HG03196 (cell line): ENCODE data around the gene MSL2.
"Not testable (repeated sequence)": the region's sequence is repeated elsewhere in the genome, so short reads cannot be mapped to it uniquely, and the experiment has no call there.

Experiments
- ATAC-seq: cut with Tn5 transposase; IDR thresholded peaks from one replicate; pipeline ENCODE4 v1.9.1; 2021; ENCODE audit not compliant: unreplicated experiment

The MSL2 gene

DNA sequence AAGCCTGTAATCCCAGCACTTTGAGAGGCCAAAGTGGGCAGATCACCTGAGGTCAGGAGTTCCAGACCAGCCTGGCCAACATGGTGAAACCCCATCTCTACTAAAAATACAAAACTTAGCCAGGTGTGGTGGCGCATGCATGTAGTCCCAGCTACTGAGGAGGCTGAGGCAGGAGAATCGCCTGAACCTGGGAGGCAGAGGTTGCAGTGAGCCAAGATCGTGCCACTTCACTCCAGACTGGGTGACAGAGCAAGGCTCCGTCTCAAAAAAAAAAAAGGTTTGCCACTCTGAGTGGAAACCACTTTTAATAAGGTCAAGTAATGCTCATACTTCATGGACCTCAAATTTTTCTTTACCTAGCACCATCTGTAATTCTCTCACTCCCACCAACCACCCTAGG, 51.7 kb downstream of the MSL2 start:
- not testable (repeated sequence) for ATAC-seq

DNA sequence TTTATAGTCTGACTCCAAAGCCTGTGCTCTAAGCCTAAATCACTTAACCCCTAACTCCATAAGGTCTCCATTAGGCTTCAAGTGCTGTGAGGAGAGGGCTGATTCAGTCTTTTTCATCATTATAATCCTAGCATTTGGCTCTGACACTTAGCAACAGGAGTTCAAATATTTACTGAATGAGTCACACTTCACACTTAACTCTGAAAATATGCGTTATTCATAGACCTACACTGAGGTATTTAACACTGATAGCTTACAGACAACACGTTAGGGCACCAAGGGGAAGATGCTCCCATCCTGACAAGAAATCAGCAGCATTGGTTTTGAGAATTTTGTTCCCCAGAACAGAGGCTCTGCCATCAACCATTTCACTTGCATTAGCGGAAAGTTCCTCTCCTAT, 53.5 kb downstream of the MSL2 start:
- no peak for ATAC-seq

DNA sequence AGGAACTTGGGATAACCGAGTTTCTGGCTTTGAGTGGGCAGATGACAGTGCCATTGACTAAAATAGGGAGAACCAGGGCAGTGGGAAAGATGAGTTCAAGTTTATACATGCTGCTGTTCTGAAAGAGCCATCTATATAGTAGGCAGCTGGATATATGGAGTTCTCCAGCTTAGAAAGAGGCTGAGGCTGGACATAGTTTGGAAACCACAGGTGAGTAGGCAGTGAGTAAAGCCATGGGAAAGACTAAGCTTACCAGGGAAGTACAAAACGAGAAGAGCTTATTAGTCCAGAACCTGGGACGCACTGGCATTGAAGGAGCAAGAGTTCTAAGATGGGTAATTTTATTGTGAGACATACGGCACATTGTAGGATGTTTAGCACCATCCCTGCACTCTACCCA, 54.2 kb downstream of the MSL2 start:
- no peak for ATAC-seq

DNA sequence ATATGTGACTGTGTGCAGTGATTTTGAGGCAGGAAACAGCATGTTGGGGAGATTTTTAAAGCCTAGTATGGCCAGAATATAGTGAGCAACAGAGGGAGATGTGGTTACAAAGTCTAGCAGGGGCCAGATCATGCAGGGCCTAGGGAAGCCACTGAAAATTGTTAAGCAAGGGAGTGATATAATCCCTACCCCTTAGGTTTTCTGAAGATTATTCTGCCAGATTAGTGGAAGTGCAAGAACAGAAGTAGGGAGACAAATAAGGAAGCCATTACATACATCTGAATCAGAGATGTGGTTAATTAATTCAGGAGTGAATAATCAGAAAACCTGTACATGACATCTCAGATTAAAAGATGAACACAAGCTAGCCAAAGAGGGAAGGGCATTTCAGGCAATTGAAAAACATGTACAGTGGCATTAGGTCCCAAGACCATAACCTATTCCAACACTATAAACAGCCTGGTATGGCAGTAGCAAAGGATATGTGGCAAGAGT, 54.8 kb downstream of the MSL2 start:
- ATAC-seq, result no peak

DNA sequence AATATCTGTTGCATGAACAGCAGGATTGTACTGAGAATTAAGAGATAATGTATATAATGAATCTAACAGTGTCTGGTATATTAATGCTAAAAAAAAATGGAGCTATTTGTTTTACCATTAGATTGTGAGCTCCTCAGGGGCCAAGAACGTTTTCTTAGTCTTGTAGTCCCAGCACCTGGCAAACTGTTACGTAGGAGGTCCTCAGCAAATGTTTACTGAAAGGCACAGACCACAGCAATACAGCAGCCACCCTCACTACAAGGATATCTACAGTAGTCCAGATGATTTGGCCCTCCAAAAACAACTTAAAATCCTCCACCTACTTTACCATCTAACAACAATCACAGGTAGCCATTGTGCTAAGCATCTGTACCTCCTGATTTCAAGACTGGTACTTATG, 59.7 kb downstream of the MSL2 start:
- ATAC-seq, result no peak

DNA sequence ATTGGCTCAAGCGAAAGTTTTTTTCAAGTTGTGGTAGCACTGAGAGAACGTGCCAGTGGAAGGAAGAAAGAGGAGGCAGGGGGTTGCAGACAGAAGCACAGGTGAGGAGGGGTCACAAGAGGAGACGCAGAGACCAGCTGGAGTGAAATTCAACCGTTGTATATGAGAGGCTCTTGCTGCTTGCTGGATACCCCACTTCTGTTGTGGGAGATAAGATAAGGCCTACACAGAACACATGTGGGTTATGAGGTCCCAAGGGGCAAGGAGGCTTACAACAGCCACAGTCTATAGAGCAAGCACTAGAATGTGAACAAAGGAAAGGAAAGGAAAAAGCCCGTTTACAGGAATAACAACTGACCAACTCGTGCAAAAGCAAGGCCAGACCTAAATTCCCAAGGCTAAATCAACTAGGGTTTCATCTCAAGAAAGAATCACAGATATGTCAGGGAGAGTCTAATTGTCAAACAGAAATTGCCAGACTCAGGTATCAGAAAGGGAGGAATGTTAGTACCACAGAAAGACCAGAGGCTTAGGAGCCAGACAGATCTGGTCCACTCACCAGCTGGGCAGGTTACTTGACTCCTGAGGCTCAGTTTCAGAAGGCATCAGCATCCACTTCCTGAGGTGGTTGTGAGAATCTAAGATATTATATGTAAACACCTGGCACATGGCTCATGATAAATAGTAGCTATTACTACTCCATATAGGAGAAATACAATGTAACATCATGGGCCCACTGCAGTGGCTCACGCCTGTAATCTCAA, 60.9 kb downstream of the MSL2 start:
- ATAC-seq, result no peak

DNA sequence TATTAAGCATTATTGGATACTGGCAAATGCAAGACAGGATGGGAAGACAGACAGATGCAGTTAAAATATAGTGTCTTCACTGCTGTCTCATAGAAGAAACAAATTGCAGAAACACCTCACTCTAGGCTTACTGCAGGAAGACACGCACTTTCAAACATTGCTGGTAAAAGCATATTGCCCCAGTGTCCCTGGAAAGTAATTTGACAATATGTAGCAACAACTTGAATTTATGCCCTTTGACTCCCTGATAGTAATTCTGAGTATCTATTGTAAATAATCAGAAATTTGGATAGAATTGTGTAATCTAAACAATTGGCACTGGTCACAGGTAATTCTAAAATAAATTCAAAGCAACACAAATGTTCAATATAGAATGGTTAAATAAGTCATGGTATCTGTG, 62.0 kb downstream of the MSL2 start:
- no peak for ATAC-seq

DNA sequence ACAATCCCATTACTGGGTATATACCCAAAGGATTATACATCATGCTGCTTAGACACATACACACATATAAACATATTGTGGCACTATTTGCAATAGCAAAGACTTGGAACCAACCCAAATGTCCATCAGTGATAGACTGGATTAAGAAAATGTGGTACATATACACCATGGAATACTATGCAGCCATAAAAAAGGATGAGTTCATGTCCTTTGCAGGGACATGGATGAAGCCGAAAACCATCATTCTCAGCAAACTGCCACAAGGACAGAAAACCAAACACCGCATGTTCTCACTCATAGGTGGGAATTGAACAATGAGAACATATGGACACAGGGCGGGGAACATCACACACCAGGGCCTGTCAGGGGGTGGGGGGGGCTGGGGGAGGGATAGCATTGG, 64.5 kb downstream of the MSL2 start:
- ATAC-seq, result not testable (repeated sequence)

DNA sequence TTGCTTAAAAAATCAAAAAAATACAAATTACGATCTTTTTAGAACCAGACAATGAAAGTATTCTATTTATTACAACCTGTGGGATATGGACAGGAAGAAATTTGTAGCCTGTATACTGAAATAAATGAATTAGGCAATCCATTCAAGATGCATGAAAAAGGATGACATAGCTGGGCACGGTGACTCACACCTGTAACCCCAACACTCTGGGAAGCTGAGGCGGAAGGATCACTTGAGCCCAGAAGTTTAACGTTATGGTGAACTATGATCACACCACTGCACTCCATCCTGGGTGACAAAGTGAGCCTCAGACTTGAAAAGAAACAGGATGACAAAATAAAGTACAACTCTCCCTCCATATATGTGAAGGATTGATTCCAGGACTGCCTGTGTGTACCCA, 74.1 kb downstream of the MSL2 start:
- ATAC-seq, result no peak

DNA sequence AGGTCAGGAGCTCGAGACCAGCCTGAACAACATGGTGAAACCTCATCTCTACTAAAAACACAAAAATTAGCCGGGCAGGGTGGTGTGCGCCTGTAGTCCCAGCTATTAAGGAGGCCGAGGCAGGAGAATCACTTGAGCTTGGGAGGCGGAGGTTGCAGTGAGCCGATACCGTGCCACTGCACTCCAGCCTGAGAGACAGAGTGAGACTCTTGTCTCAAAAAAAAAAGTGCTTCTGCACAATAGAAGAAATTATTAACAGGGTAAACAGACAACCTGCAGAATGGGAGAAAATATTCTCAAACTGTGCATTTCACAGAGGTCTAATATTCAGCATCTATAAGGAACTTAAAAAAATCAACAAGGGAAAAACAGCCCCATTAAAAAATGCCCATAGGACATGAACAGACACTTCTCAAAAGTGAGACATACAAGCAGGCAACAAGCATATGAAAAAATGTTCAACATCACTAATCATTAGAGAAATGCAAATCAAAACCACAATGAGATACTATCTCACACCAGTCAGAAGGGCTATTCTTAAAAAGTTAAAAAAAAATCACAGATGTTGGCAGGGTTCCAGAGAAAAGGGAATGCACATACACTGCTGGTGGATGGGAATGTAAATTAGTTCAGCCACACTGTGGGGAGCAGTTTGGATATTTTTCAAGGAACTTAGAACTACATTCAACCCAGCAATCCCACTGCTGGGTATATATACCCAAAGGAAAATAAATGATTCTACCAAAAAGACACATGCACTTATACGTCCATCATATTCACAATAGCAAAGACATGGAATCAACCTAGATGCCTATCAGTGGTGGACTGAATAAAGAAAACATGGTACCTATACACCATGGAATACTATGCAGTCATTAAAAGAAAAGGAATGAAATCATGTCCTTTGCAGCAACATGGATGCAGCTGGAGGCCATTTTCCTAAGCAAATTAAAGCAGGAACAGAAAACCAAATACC, 75.5 kb downstream of the MSL2 start:
- ATAC-seq, result peak; percentile 77

DNA sequence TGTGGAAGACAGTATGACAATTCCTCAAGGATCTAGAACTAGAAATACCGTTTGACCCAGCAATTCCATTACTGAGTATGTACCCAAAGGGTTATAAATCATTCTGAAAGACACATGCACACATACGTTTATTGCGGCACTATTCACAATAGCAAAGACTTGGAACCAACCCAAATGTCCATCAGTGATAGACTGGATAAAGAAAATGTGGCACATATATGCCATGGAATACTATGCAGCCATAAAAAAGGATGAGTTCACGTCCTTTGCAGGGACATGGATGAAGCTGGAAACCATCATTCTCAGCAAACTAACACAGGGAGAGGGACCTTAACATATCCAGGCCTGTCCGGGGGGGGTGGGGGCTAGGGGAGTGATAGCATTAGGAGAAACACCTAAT, 76.4 kb downstream of the MSL2 start:
- not testable (repeated sequence) for ATAC-seq

DNA sequence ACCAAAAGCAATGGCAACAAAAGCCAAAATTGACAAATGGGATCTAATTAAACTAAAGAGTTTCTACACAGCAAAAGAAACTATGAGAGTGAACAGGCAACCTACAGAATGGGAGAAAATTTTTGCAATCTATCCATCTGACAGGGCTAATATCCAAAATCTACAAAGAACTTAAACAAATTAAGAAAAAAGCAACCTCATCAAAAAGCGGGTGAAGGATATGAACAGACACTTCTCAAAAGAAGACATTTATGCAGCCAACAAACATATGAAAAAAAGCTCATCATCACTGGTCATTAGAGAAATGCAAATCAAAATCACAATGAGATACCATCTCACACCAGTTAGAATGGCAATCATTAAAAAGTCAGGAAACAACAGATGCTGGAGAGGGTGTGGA, 76.8 kb downstream of the MSL2 start:
- not testable (repeated sequence) for ATAC-seq

DNA sequence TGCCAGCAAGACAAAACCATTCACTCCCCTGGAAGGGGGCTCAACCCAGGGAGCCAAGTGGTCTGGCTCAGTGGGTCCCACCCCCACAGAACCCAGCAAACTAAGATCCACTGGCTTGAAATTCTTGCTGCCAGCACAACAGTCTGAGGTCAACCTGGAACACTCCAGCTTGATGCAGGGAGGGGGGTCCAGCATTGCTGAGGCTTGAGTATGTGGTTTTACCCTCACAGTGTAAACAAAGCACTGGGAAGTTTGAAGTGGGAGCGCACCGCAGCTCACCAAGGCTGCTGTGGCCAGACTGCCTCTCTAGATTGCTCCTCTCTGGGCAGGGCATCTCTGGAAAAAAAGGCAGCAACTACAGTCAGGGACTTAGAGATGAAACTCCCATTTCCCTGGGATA, 81.7 kb downstream of the MSL2 start:
- no peak for ATAC-seq

DNA sequence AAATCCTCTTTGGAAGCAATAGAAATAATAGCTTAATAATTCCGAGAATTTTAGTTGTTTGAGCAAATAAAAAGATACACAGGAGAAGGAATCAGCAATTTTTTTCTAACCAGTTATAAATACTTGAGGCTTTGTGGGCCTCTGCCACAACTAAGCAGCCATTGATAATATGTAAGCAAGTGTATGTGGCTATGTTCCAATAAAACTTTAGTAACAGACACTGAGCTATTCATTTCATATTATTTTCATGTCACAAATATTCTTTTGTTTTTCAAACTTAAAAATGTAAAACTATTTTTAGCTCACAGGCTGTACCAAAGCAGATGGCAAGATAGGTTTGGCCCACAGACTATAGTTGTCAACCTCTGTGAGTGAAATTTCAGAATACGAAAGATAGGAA, 85.7 kb downstream of the MSL2 start:
- no peak for ATAC-seq

DNA sequence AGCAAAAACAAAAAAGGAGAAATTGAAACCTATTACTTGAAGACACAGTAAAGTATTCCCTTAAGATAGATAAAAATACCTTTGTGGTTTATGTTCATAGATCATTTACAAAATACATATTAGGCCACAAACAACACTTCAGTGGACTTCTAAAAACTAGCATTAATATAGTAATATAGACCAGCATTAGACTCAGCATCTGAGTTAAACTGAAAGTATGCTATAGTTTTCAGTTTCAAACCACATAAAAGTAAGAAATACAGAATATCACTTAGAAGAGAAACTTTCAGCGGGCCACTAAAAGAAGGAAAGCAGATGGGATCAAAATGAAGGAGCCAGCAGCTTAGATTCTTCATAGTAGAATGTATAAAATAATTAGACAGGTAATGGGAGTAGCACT, 86.6 kb downstream of the MSL2 start:
- peak; percentile 93 for ATAC-seq

DNA sequence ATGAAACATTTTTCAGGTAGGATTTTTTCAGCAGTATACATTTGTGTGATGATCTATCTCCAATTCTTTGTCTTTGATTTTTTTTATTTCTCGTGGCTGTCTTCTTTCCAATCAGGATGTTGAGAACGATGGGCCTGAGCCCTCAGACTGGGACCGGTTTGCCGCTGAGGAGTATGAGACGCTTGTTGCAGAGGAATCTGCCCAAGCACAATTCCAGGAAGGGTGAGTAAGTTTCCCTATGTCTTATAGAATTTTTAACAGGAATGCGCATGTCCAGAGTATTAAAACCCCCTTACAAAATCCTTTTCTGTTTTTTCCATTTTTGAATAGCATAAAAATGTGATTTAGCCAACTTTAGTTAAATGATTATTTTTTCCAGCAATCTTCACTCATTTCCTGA, 90.0 kb downstream of the MSL2 start:
- ATAC-seq, result no peak

DNA sequence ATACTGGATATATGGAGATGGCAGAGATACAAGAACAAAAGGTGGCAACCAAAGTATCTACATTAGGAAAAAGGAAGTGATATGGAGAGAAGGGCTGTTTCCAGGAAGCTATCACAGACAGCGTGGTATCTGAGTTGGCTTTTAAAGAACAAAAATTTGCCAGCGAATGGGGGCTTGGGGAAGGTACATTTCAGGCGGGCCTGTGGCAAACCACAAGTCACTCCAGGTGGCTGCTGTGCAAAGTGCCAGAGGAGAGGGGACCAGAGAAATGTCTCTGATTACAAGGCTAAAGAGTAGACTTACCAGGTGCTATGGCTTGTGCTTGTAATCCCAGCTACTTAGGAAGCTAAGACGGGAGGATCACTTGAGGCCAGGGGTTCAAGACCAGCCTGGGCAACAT, 91.1 kb downstream of the MSL2 start:
- ATAC-seq, result no peak
